SU-DHL-6 (cell line): Measurements from ENCODE around the gene SAV1.

Experiments used
- H2AFZ ChIP-seq: fragments of 200-600 bp; sonication (generic); 2 replicates; pipeline ENCODE4 v1.6.1; 2014; ENCODE audit warnings: low read depth, mild to moderate bottlenecking, moderate library complexity, mixed read lengths, antibody characterized with exemption, low read length; ENCODE audit not compliant: severe bottlenecking
- H3F3A ChIP-seq: fragments of 200-600 bp; shearing (Covaris generic); 2 replicates; pipeline ENCODE4 v1.6.0; 2016; ENCODE audit warnings: antibody characterized with exemption, mild to moderate bottlenecking; ENCODE audit not compliant: insufficient read depth
- H3K27ac ChIP-seq: fragments of 200-600 bp; sonication (generic); 2 replicates; pipeline ENCODE4 v1.5.1; 2016; ENCODE audit warnings: low read depth, mild to moderate bottlenecking, low read length, moderate library complexity, mixed read lengths
- H3K27me3 ChIP-seq: fragments of 200-600 bp; sonication (generic), shearing (Covaris generic); 2 replicates; pipeline ENCODE4 v1.6.0; 2014; ENCODE audit warnings: mild to moderate bottlenecking, low read length
- H3K36me3 ChIP-seq: fragments of 200-600 bp; sonication (generic); 2 replicates; pipeline ENCODE4 v1.6.1; 2014; ENCODE audit warnings: mild to moderate bottlenecking, low read length, mixed read lengths
- H3K4me2 ChIP-seq: fragments of 300-600, 200-600 bp; shearing (Covaris generic), sonication (generic); 2 replicates; pipeline ENCODE4 v1.6.0; 2014; ENCODE audit warnings: low read length, low read depth, mild to moderate bottlenecking; ENCODE audit not compliant: poor library complexity, severe bottlenecking
- H3K4me3 ChIP-seq: fragments of 200-600 bp; sonication (generic); 2 replicates; pipeline ENCODE4 v1.5.1; 2014; ENCODE audit warnings: antibody characterized with exemption, low read length, mild to moderate bottlenecking, mixed read lengths; ENCODE audit not compliant: insufficient read depth, poor library complexity, severe bottlenecking
- H3K79me2 ChIP-seq: fragments of 200-600 bp; sonication (generic); 2 replicates; pipeline ENCODE4 v1.6.1; 2014; ENCODE audit warnings: mild to moderate bottlenecking, low read length, moderate library complexity; ENCODE audit not compliant: insufficient read depth
- H3K9ac ChIP-seq: fragments of 200-600 bp; sonication (generic); 2 replicates; pipeline ENCODE4 v1.7.0; 2014; ENCODE audit warnings: mild to moderate bottlenecking, low read length
- H3K9me2 ChIP-seq: fragments of 200-600 bp; sonication (generic); replicated peaks from 2 replicates; pipeline ENCODE4 v1.6.1; 2014; ENCODE audit warnings: low read length; ENCODE audit not compliant: insufficient read depth
- H3K9me3 ChIP-seq: fragments of 200-600 bp; sonication (generic); 2 replicates; pipeline ENCODE4 v1.6.1; 2014; ENCODE audit warnings: low read length, mixed read lengths; ENCODE audit not compliant: insufficient read depth
- H4K20me1 ChIP-seq: fragments of 200-600 bp; sonication (generic); 2 replicates; pipeline ENCODE4 v1.6.1; 2014; ENCODE audit warnings: low read depth, mild to moderate bottlenecking, antibody characterized with exemption, low read length, moderate library complexity, mixed read lengths
- CTCF ChIP-seq: fragments of 200-600 bp; sonication (generic); IDR thresholded peaks from one replicate; pipeline ENCODE4 v1.5.1; 2017; ENCODE audit warnings: antibody characterized with exemption, mild to moderate bottlenecking, low read length, moderate library complexity; ENCODE audit not compliant: insufficient read depth, poor library complexity, severe bottlenecking
- EZH2phosphoT487 ChIP-seq: fragments of 200-600 bp; sonication (generic), shearing (Covaris generic); conservative IDR thresholded peaks from 2 replicates; pipeline ENCODE4 v1.6.1; 2018; ENCODE audit warnings: mild to moderate bottlenecking, antibody characterized with exemption, low read length, moderate library complexity, mixed read lengths

Gene SAV1

GRCh38 chr14:50667996-50668825 lies at the start of gene SAV1:
Gene SAV1 (minus strand): TSS chr14:50668306. CDS start chr14:50667967, 339 bp downstream.
- Histone ChIP-seq H3K27ac (no peak within 1 kb of the TSS), H2AFZ (peak within 1 kb of the TSS; percentile 83)

DNA sequence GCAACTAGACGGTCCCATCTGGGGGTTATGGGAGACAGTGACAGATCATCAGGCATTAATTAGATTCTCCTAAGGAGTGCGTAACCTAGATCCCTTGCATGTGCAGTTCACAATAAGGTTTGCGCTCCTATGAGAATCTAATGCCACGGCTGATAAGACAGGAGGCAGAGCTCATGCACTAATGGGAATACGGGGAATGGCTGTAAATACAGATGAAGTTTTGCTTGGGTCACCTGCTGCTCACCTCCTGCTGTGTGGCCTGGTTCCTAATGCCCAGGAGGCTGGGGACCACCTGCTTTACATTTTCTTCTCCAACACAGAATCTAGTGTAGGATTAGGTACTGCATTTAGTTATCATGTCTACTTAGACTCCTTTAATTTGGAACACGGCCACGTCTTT lies 49.7 kb upstream of the SAV1 start:
- no peaks in the 10 kb centered on the region for H3K9me3 ChIP-seq
- H3K9me2 ChIP-seq, result no peaks in the 10 kb centered on the region
- TF ChIP-seq CTCF (no peak), EZH2phosphoT487 (no peak)
- H3K27ac ChIP-seq, result no peak overlapping the region
- H2AFZ ChIP-seq, result no peak overlapping the region
- H3K27me3 ChIP-seq, result no peaks in the 10 kb centered on the region
- H3K79me2 ChIP-seq, result no peaks in the 10 kb centered on the region
- no peak overlapping the region for H3K9ac ChIP-seq
- H3K4me3 ChIP-seq, result no peak overlapping the region
- peaks cover 26% of the 10 kb centered on the region for H3K36me3 ChIP-seq
- H4K20me1 ChIP-seq, result no peaks in the 10 kb centered on the region
- peaks cover 29% of the 10 kb centered on the region; the same call in 1 of the 2 replicates for H3F3A ChIP-seq
- H3K4me2 ChIP-seq, result no peak overlapping the region

More at GRCh38 chr14:50667996-50668825, at the start of gene SAV1:
- H3K36me3 ChIP-seq, result 0 out of 2 replicates have a peak, but pooled peaks cover 4% of the 10 kb centered on the region
- H3K27me3 ChIP-seq, result no peaks in the 10 kb centered on the region
- H4K20me1 ChIP-seq, result 0 out of 2 replicates have a peak, but pooled peaks cover 5% of the 10 kb centered on the region
- H3K9ac ChIP-seq, result peak within 1 kb of the TSS; percentile 71
- TF ChIP-seq CTCF, result no peak
- TF ChIP-seq EZH2phosphoT487, result no peak
- peaks cover 12% of the 10 kb centered on the region for H3F3A ChIP-seq
- H3K9me3 ChIP-seq, result no peaks in the 10 kb centered on the region
- H3K9me2 ChIP-seq, result no peaks in the 10 kb centered on the region
- peak within 1 kb of the TSS; percentile 84 for H3K4me2 ChIP-seq
- peaks cover 14% of the 10 kb centered on the region; the same call in 1 of the 2 replicates for H3K79me2 ChIP-seq
- peak within 1 kb of the TSS; percentile 60 for H3K4me3 ChIP-seq

- Histone ChIP-seq H3K36me3 (no peaks in the 10 kb centered on the region; the same call in 1 of the 2 replicates), H3K27ac (no peak overlapping the region), H3F3A (0 out of 2 replicates have a peak, but pooled peaks cover 7% of the 10 kb centered on the region), H3K9me2 (no peaks in the 10 kb centered on the region), H4K20me1 (no peaks in the 10 kb centered on the region), H3K4me2 (no peak overlapping the region), H3K9ac (no peak overlapping the region), H3K4me3 (no peak overlapping the region), H3K27me3 (no peaks in the 10 kb centered on the region), H3K9me3 (no peaks in the 10 kb centered on the region), H2AFZ (no peak overlapping the region), H3K79me2 (no peaks in the 10 kb centered on the region)
- TF ChIP-seq CTCF, result peak; percentile 58
- TF ChIP-seq EZH2phosphoT487, result no peak
Measured at GRCh38 chr14:50714450-50715073, 46.5 kb upstream of the SAV1 start.
